Cortex of kidney (tissue), 1 donor: ENCODE data around the gene PPP2R3C.
"Not testable (repeated sequence)": the region's sequence is repeated elsewhere in the genome, so short reads cannot be mapped to it uniquely, and the experiment has no call there.

ENCODE experiments used
- DNase-seq: peaks from one replicate; lab custom pipeline; 2025; lab: John Stamatoyannopoulos, UW

Gene PPP2R3C

DNA sequence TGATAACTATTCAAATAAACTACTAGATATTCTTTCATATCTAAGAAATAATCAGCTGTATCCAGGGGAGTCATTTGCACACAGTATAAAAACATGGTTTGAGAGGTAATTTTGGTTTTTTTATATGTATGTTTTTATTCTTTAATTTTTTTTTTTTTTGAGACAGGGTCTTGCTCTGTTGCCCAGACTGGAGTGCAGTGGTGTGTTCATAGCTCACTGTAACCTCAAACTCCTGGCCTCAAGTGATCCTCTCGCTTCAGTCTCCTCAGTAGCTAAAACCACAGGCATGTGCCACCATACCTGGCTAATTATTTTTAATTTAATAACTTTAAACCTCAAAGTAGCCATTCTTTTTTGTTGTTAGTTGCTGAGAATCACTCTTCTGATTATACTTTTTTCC is 2.3 kb upstream of the PPP2R3C start:
- DNase-seq = no peak

DNA sequence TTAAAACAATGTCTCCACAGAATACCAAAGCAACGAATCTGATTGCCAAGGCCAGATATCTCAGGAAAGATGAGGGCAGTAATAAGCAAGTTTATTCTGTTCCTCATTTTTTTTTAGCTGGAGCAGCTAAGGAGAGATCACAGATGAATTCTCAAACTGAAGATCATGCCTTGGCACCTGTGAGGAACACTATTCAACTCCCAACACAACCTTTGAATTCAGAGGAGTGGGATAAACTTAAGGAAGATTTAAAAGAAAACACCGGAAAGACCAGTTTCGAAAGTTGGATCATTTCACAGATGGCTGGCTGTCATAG is 1.6 kb upstream of the PPP2R3C start:
- no peak for DNase-seq

DNA sequence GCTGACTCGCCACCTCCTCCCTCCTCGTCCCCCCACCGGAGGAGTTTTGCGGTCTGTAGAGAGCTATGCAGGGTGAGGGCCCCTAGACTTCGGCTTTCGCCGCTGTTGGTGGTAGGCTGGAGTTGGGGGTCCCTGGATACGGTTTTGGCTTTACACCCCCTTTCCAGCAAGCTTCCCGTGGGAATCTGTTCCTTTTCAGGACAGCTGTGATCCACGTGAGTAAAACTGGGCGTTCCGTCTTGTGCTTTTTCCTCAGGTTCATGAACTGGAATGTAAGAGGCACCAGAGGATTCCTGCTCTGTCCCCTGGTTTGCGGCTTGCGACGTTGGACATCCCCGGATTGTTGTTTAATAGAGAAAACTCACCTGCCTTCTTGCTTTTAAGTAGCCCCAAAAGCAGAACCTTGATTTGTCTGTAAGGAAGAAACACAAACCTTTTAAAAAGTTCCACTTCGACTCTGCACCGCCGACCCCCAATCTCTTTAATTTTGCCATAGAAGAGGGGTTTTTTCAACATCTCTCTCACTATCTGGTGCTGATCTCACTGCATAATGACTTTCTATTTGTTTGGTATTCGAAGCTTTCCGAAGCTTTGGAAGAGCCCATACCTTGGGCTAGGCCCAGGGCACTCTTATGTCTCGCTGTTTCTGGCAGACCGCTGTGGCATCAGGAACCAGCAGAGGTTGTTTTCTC is 1.1 kb upstream of the PPP2R3C start:
- DNase-seq = no peak

DNA sequence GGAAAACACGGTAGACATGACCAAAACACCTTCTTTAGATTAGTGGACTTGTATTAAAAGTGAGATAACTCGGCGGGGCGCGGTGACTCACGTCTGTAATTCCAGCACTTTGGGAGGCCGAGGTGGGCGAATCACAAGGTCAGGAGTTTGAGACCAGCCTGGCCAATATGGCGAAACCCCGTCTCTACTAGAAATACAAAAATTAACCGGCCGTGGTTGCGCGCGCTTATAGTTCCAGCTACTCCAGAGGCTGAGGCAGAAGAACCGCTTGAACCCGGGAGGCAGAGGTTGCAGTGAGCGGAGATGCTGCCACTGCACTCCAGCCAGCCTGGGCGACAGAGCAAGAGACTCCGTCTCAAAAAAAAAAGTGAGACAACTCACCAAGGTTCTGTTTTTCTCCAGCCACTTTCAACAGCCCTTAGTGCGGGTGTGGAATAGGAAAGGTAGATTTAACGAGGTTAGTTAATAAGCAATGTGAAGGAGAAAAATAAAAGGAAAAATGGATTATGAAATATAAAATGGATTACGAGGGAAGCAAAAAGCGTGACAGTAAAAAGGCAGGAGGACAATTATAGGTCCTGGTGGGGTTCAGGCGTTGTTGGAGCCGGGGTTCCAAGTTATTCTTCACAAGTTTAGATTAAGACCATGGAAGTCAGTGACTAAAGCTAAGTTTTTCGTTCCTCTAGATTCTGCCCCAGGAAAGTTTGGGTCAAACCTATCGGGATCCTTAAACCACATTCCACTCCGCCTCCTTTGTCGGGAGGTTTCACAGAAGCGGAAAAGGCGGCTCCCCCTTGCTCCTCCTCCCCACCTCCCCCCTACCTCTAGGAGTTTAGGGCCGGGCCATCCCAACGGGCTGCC is 534 bp downstream of the PPP2R3C start:
- DNase-seq = no peak

DNA sequence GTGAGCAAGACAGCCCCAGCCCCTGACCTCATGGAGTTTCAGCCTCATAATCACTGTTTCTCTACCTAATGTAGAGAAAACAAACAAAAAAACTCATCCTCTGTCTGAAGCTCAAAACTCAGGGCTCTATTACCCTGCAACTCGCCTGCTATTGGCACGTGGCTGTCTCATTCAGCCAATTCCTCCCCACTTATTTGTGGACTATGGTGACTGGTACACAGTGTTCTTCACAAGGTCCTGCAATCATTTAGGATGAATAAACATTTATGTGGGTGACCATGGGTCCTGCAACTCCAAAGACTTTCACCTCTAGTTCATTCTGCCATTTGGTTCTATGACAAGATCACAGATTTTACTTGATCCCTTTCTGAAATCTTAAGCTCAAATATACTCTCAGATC is 4.7 kb downstream of the PPP2R3C start:
- DNase-seq = no peak

DNA sequence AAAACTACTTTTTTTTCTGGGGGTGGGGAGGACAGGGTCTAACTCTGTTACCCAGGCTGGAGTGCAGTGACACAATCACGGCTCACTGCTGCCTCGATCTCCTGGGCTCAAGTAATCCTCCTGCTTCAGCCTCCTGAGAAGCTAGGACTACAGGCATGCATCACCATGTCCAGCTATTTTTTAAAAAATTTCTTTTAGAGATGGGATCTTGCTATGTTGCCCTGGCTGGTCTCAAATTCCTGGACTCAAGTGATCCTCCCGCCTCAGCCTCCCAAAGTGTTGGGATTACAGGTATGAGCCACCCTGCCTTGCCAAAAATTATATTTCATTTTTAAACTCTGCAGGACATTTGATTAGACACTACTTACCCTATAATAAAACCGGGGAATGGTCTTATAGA is 5.5 kb downstream of the PPP2R3C start:
- DNase-seq = no peak

DNA sequence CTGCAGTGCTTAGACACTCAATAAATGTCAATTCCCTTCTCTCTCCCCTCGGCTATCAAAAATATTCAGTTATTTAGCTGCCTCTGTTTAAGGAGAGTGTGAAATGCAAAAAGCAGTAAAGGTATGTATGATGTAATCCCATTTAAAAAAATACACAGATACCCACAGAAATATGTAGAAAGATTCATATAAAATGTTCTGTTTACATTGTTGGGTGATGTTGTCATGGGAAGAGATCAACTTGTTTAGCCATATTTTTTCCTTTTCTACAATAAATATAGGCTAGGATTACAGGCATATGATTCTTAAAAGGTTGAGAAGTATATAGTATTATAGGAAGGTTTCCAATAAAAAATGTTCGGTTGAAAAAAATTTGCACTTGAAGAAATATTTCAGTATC is 7.8 kb downstream of the PPP2R3C start:
- DNase-seq = no peak

DNA sequence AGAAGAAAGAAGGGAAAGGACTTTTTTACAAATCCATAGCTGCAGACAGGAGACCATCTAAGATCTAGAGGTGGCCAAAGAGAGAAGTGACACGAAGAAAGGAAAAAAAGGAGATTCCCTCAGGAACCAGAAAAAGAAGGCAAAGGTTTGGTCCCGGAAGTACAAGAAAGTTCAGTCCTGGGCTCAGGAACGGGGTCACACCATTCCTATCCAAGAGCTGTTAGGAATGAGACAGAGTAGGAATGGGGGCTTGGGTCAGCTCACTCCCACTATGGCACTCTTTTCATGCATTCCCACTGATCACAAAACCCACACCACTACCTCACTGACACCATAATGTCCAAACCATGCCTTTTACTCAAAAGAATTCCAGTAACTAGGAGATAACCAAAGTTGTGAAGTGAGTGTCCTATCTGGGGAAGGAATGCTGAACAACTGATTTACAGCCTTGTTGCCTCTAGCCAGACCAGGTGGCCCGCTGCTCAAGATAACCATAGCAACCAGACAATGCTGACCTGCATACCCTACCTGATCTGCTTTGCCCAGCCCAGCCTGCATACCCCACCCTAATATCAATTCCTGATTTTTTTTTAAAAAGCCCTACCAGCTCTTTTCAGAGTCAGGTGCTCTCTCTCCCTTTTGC is 8.4 kb downstream of the PPP2R3C start:
- DNase-seq = no peak

DNA sequence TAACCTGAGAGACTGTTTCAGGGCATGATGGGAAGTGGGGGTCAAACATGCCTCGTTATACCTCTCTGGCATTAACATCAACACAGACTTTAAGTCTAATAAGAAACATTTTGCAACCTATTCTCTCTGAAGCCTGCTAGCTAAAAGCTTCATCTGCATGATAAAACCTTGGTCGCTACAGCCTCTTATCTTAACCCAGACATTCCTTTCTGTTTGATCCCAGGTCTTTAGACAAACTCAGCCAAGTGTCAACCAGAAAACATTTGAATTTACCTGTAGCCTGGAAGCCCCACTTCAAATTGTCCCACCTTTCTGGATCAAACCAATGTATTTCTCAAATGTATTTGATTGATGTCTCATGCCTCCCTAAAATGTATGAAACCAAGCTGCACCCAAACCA is 9.1 kb downstream of the PPP2R3C start:
- no peak for DNase-seq

DNA sequence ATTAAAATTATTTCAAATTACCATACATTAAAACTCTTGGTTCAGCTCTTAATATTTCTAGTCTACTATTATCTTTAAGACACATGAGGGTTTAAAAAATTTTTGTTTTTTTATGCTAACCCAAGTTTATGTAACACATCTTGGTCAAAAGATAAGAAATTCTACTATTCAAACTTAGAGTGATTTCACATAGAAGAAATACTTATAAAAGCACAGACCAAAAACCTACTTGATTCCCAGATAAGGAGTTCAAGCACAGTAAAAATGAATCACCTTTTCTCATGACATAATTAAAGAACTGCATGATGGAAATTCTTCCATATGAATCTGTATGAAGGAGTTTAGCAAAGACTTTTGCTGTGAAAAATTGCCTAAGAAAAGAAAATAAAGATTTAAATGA is 13.9 kb downstream of the PPP2R3C start:
- DNase-seq = no peak

DNA sequence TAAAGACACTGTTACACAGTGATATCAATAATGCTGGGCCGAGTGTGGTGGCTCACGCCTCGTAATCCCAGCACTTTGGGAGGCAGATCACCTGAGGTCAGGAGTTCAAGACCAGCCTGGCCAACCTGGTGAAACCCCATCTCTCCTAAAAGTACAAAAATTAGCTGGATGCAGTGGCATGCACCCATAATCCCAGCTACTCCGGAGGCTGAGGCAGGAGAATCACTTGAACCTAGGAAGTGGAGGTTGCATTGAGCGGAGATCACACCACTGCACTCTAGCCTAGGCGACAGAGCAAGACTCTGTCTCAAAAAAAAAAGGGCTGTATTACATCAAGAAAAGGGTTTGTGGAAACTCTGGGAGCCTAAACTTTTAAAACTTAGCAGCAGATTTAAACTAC is 27.1 kb downstream of the PPP2R3C start:
- not testable (repeated sequence) for DNase-seq

DNA sequence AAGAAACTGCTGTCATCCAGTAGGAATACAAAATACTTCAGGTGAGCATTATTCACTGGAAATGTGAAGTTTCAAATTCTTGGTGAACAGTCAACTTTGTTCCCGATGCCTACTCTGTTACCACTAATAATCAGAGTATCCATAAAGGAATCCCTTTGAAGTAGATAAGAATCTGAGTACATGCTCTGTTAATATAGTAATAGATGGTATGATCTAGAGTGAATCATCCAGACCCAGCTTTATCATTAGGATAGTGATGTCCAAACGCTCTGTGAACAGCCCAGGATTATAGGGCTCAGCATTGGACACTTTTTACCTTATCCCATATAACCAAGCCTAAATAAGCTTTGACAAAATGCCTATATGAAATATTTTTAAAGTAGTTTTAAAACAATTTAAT is 33.3 kb downstream of the PPP2R3C start:
- DNase-seq = no peak

DNA sequence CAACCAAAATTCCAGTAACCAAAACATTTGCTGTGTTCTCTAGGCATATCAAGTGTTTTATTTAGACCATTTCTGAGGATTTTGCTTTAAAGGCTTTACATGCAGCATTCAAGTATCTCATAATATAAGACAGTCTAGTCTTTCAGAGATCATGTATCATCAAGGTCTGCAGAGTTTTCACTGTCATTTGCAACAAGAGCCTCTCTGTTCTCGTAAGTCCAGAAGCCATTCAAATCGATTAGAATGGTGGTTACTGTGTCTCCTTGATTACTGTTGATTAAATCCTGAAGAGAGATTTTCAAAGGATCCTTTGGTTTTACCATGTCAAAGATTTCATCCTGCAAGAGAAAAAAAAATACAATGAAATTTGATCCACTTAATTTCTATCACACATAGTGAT is 36.3 kb downstream of the PPP2R3C start:
- no peak for DNase-seq

DNA sequence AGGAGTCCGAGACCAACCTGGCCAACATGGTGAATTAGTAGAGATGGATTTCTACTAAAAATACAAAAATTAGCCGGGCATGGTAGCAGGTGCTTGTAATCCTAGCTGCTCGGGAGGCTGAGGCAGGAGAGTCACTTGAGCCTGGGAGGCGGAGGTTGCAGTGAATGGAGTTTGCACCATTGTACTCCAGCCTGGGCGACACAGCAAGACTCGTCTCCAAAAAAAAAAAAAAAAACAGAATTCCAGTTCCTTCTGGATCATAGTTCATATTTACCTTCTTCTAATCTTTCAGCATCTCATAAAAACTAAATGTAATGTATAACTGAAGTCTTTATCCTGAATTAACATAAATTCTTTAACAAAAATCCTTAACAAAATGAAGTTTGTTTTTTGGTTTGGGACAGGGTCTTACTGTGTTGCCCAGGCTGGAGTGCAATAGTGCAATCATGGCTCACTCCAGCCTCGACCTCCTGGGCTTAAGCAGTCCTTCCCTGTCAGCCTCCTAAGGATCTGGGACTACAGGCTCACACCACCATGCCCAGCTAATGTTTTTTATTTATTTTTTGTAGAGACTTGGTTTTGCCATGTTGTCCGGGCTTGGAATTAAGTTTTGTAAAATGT is 38.1 kb downstream of the PPP2R3C start:
- no peak for DNase-seq

DNA sequence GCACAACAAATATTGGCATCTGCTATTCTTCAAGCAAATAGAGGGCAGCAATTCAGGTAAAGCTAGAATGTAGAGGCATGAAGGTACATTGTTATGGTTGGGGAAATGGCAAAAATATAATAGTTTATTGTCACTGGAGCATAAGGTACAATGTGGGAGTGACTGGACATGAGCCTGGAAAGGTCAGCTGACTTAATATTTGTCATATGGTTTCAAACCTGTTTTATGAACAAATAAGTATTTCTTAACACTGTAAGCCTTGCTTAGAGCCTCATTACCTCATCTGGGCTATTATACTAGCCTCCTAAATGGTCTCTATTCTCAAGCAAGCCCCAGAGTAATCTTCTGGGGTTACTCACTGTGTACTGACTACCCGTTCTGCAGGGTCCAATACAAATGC is 42.0 kb downstream of the PPP2R3C start:
- DNase-seq = no peak

DNA sequence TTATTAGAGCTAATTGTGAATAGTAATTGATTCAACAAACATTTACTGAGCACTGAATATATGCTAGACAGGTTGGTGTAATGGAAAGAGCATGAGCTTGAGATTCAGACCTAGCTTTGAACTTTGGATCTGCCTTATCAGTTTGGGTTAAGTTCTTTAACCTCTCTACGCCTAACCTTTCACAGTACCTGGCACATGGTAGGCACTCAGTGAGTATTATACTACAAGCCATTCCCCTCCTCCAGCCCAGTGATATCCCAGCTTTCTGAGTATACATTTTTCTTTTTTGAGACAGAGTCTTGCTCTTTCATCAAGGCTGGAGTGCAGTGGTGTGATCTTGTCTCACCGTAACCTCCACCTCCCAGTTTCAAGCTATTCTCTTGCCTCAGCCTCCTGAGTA is 43.7 kb downstream of the PPP2R3C start:
- no peak for DNase-seq

DNA sequence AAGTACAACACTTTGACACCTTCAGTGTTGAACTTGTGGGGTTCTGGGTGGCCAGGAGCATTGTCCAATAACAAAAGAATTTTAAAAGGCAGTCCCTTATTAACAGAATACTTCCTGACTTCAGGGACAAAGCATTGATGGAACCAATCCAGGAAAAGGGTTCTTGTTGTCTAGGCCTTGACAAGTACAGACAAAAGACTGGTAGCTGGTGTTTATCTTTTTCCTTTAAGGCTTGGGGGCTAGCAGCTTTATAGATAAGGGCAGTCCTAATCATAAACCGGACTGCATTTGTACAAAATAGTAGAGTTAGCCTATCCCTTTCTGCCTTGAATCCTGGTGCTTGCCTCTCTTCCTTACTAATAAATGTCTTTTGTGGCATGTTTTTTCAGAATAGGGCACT is 48.3 kb downstream of the PPP2R3C start:
- DNase-seq = no peak

DNA sequence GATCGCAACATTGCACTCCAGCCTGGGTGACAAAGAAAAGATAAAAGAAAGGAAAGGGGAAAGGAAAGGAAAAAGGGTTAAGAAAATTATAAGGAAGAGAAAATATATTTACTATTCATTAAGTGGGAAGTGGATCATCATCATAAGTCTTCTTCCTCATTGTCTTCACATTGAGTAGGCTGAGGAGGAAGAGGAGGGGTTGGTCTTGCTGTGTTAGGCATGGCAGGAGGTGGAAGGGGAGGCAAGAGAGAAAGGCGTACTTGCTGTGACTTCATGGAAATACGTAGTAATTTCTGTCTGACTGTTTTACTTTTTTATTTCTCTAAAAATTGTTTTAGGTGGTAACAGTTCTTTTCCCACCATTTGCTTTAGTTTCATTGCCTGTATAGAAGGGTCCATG is 49.6 kb downstream of the PPP2R3C start:
- DNase-seq = no peak

DNA sequence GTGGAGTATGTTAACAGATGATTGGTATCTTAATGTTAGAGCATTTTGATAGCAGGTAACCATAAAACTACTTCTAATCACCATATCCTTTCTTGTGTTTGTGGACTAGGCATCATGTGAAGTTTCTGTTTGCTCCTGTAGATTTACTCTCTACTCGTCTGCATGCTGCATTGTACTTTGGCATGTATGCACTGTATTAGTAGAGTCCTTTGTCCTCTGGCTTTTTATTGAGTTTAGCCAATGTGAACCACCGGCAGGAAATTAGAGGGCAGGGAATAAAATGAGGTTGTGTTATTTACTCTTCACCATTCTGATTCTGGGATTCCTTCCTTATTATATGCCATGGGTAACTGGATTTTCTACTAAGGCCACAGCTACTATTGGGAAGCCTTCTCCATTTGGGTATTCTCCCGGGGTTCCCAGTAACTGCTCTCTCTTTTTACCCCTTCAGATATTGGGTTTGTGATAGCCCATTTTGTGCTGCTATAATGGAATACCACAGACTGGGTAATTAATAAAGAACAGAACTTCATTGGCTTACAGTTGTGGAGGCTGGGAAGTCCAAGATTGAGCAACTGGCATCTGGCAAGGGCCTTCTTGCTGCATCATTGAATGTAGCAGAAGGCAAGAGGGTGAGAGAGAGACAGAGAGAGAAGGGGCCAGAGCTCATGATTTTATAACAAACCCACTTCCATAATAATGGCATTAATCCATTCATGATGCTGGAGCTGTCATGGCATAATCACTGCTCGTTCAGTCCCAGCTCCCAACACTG is 53.4 kb downstream of the PPP2R3C start:
- no peak for DNase-seq

DNA sequence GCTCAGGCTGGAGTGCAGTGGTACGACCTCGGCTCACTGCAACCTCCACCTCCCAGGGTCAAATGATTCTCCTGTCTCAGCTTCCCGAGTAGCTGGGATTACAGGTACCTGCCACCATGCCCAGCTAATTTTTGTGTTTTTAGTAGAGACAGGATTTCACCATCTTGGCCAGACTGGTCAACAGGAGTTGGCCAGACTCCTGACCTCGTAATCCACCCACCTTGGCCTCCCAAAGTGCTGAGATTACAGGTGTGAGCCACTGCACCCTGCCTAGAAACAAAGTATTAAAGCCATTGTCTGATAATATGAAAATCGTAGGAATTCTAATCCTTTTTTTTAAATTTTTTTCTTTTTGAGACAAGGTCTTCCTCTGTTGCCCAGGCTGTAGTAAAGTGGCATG is 56.1 kb downstream of the PPP2R3C start:
- DNase-seq = not testable (repeated sequence)

DNA sequence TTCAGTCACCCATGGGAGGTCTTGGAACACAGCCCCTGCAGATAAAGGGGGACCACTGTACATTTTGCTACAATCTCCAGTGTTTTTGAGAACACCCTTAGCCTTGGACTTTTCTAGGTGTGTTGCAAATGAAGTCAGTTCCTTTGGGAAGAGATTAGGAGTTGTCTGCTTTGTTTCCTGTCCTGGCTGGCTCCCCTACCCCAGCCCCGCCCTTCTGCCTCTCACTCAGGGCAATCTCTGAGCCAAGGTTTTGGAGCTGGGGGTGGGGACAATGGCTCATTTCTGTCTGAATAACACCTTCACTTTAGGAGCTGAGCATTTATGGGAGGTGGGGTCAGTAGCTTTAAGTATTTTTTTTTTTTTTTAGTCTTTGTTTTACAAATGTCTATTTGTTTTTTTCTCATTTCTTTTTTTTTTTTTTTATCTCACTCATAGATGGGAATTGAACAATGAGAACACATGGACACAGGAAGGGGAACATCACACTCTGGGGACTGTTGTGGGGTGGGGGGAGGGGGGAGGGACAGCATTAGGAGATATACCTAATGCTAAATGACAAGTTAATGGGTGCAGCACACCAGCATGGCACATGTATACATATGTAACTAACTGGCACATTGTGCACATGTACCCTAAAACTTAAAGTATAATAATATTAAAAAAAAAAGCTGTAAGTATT is 60.5 kb downstream of the PPP2R3C start:
- DNase-seq = not testable (repeated sequence)
